GM19025 (cell line): ENCODE data around the gene AANAT.

Experiments used
- ATAC-seq: cut with Tn5 transposase; IDR thresholded peaks from one replicate; pipeline ENCODE4 v1.9.1; 2021; ENCODE audit warnings: mild to moderate bottlenecking, low read depth, moderate library complexity; ENCODE audit not compliant: unreplicated experiment

The AANAT gene

DNA sequence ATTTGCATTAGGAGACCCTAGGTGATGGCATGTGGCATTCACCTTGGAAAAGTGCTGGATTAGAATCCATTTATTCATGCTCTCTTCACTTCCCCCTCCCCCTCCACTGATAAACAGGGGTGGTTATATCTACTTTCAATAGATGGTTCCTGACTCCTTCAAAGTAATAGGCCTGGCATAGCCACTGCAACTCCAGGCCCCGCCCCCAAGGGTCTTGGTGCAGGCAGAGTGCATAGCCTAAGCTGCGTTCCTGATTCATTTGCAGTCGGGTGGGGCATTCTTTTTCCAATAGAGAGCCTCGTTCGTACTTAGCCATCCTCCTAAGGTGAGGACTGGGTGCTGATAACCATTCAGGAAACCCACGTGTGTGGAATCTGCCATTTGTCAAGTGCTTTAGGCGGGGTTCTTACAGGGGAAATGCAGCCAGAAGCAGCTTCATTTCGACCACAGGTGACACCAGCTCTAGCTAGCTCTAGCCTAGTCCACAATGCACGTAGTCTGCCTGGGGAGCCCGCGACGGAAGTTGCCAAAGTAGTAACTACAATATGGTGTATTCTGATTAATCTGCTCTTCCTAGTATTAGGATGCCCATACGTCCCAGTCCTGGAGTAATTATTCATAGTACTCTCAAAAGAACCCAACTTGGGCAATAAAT, 25.6 kb upstream of the AANAT start:
- ATAC-seq = no peak

DNA sequence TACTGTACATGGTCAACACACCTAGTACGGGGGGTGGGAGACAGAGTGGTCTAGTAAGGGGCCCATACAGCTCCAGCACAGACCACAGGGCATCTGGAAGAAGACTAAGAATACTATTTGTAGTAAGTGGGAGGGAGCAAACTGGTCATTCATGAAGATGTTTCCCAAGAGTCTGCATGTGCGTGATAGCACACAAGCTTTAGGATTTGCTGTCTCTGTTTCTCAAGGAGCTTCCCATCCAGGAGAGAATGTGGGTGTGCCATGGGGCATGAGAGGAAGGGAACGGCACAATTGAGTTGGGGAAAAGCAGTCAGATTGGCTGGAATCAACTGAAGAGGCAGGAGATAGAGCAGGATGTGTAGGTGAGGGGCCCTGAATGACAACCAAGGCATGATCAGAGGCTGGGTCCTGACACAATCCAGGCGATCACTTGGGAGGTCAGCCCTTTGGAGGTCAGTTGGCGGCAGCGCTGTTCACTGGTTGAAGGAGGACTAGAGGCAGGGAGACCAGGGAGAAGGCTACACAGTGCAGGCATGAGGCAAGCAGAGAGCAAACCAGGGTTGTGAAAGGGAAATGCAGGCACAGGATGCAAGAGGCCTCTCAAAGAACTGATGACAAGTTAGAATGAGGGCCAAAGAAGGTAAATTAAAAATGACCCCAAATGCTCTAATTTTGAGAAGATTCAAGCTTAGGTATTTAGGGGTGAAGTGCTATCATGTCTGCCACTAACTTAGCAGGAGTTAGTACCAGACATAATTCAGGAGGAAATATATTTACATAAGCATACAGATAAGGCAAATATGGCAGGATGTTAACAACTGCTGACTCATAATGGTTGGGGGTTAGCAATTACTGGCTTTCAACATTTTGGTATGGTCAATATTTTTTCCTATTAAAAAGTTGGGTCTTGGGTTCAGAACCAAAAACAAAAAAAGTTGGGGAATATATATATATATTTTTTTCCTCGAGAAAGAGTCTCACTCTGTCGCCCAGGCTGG, 24.8 kb upstream of the AANAT start:
- ATAC-seq = no peak

DNA sequence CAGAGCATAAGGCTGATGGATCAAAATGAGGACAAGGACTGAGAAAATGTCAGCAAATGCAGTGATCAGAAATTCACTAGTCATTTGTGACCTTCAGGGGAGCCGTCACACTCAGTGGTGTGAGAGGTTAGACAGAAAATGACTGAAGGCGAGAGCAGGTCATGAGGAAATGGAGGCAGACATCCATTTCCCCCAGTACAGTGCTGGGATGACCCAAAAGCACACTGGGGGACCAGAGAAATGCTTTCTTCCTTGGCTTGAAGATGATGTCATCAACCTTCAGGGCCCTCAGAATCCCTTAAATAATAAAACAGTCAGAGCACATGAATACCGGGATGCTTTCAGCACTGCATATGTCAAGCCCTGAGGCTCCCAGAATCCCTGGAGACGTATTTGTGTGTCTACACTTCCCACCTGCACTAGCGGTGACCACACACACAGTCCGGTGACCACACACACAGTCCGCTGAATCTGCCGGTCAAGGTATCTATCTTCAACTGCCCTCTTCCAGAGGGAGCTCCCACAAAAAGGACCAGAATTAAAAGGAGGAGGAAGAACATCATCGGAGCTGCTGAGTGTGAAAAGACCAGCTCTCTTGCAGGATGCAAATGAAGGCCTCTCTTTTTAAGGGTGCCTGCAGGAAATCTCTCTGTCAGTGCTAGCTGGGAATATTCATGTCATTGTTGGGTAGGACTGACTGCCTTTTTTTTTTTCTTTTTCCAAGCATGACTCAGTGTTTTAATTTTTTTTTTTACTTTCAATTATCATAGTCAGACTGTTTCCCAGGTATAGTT, 22.7 kb upstream of the AANAT start:
- ATAC-seq = no peak

DNA sequence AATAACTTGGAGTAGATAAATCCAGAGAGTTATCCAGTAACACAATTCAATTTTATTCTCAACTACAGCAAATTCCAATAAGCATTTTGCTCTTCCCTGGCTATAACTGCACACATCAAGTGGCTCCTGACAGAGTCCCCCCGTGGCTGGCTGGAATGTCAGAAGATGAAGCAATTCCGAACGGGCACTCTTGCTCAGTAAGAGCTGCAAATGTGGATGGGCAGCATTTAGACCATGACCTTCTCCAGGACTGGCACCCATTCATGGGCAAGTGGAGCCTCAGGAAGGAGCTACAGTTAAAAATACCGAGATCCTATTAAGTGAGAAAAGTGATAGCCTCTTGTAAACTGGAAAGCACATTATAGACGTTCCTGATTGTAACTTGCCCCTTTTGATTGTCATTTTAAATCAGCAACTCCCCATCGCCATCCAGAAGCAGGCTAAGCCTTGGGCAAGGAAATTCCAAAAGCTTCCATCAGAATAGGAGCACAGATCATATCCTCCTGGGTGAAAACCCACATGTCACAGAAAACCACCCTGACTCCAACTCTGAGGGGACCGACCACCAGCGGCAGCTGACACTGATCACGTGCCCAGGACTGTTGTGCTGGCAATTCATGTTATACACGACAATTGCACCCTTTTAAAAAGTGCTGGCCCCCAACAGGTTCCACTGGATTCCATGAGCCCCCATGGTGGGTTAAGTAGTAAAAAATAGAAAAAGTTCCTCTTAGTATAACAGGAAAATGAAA, 21.5 kb upstream of the AANAT start:
- no peak for ATAC-seq

DNA sequence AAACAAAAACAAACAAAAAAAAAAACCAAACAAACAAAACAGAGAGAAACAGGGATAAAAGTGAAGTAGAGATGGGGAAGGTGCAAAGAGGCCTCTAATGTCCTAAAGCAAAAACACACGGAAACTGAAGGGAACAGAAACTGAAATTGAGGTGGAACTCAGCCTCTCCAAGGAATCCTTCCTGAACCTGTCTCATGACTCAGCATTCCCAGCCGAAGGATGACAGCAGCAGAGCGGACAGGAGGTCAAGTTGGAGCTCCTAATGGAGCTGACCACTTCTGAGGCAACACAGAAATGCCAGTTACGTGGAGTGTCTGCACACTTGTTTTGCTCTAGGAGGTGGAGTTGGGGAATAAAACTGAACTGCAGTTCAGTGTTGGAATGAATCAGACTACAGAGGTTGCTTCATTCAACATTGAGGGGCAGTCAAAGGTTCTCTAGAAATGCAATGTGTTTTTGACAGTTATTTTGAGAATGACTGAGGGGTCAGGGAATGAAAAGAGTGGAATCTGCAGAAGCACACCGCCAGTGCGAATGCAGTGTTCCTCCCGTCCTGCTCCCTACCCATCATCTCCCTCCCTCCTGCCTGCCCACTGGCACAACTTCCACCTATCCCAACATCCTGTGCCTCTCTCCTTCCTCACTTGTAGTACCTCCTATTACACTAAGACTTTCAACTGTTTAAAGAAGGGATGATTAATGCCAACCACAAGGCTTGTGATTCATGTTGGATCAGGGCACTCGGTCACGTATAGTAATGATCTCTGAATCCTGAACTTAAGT, 20.8 kb upstream of the AANAT start:
- no peak for ATAC-seq

DNA sequence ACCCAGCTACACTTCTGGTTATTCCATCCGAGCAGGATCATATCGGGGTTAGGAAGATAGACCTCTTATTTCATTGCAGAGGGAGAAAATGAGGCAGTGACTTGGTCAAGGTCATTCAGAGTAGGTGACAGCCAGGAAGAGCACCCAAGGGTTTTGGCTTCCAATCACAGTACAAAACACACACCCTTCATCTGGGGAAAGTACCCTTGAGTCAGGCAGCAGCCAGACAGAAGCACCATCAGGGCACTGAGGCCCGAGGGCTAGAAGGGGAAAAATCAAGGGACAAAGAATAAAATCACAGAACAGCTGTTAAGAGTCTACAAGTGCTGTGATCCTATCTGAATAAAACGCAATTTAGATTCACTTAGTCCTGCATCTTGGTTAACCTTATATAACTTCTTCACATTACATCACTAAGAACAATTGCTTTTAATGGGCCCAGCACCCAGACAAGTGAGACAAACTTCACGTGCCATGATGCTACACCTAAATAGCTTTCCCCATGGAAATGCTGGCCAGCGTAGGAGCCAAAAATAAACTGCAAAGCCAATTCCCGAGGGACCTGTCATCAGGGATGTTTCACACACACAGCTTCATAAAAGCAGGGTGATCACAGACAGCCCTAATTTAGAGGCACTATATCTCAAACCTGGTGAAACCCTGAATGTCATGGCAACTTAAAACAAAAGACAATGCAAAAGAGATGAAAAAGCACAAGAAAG, 19.3 kb upstream of the AANAT start:
- no peak for ATAC-seq

DNA sequence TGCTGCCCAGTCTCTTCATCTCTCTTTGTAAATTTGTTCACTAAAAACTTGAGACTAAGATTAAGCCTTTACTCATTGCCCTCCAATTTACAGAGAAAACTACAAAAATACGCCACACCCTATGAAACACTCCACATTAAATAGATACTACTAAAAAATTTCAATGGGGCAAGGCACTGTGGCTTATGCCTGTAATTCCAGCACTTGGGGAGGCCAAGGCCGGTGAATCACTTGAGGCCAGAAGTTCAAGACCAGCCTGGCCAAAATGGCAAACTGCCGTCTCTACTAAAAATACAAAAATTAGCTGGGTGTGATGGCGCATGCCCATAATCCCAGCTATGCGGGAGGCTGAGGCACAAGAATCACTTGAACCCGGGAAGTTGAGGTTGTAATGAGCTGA, 18.3 kb upstream of the AANAT start:
- no peak for ATAC-seq

DNA sequence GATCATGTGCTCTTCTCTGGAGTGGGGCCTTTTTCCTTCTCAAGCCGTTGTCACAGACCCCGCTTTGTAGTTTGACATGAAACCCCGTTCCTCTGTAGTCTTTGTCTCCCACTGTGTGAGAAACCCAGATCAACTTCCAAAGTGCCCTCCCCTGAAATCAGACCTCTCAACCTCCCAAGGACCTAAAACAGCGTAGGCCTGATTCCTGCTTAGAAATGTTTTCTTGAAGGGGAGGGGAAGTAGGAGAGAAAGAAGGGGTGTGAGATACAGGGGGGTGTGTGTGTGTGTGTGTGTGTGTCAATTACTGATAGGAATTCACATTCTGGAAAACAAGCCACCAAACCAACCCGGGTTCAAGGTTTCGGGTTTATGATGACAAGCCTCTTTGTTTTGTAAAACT, 15.9 kb upstream of the AANAT start:
- ATAC-seq = no peak

DNA sequence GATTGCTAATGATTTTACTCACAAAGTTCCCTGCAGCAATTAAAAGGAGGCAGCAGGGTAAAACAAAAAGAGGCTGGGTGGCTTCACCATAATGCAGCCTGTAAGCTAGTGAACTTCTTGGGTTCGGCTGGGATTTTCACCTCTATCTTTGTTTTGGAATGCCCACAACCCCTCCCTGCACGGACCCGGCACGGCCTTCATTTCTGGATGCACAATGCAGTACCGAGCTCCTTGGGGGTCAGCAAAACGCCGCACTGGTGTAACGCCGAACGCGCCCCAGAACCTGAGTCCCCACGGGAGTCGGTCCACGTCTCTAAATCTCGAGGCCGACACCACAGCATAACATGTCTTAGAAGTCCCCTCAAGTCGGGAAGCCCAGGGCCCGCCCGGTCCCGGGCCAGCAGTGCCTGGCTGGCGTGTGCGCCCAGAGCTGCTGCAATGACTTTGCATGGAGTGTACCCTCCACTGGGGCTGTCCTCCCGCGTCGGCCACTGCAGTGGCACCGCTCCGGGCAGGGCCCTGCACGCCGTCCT, 15.2 kb upstream of the AANAT start:
- no peak for ATAC-seq

DNA sequence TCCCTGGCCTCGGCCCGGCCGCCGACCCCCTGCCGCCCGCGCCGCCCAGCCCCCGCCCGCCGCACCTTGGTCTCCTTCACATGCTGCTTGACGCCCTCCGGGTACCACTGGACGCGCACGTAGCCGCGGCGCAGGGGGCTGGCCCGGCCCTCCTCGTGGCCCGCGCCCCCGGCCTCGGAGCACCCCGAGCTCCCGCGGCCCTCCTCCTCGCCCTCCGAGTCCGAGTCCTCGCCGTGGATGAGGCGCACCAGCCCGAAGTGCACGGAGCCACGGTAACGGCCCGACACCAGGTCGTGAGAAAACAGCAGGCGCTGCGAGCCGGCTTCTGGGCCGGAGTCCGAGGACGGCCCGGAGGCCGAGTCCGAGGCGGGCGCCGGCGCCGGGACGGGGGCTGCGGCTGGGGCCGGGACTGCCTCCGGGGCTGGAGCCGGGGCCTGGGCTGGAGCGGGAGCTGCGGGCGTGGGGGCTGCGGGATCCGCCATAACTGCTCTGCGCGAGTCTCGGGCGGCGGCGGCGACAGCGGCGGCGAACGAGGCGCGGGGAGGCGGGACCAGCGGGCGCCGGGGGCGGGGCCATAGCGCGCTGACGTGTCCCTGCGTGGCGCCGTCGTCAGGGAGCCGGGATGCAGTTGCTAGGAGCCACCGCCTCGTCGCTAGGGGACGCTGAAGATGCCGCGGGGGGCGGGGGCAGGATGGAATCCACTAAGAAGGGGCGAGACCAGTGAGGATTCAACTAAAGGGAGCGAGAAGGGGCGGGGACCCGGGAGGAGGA, 14.6 kb upstream of the AANAT start, which contains the start of gene UBE2O:
Gene UBE2O (minus strand): TSS at position 493 of the 771 bp plus-strand sequence. CDS start 11 bp downstream, at position 482.
- peak; percentile 90 for ATAC-seq

DNA sequence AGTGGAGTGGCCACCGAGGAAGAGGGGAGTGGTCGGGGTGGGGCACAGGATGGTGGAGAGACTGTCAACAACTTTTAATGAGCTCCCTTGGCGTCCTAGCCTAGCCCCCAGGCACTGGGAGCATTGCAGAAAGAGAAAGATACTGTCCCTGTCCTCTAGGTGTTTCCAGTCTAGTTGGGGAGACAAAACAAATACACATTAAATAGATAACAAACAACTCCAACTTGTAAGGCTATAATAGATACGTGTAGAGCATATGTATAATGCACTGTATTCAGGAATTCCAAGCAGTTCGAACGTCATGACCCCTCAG, 14.0 kb upstream of the AANAT start:
- no peak for ATAC-seq

DNA sequence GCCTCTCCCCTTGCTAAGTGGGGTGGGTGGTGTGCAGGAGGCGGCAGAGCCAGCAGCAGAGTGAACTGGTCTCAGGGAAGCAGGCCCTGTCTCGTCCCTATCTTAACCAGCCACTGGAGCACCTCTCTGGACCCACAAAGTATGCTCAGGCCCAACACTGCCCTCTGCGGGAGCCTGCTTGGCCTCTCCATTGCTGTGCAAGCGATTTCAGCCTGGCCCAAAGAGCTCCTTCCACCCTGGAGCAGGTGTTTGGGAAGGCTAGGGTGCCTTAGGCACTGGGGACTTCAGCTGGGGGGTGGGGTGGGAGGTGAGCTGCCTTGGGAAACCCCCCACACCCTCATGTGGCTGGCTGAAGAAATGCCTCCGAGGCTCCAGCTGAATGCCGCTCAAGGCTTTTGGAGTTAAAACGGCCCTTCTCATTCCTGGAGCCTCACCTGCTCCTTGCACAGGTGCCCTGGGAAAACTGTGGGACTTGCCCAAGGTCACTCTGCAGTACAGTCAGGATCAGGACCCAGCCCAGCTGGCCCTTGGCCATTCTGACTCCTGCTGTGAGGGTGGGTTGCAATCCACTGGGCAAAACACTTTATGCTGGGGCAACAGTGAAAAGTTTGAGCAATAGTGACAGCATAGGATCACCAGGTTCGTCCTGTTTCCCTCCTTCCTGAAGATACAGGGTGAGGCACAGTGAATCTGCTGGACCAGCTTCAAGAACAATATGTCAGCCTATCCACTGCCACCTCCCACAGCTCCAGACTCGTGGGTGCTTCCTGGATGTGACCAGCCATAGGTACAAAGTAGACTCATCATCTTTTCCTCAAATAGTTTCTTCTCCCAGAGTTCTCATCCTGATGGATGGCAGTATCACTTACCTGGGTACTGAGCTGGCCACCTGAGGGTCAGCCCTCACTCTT, 8.6 kb upstream of the AANAT start:
- no peak for ATAC-seq

DNA sequence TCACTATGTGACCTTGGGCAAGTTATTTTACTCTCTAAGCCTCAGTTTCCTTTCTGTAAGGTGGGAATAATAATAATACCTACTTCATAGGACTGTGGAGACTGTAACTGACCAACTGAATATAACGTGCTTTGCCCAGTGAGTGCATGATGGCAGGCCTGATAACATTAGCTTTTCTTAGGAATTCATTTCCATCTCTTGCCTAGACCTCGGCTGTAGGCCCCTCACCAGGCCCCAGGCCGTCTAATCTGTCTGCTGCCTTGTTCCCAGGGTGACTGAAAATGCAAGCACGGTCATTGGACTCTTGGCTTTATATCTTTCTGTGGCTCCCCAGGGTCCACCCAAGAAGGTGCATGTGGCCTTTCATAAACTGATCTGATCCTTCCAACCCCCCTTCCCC, 7.7 kb upstream of the AANAT start:
- no peak for ATAC-seq

DNA sequence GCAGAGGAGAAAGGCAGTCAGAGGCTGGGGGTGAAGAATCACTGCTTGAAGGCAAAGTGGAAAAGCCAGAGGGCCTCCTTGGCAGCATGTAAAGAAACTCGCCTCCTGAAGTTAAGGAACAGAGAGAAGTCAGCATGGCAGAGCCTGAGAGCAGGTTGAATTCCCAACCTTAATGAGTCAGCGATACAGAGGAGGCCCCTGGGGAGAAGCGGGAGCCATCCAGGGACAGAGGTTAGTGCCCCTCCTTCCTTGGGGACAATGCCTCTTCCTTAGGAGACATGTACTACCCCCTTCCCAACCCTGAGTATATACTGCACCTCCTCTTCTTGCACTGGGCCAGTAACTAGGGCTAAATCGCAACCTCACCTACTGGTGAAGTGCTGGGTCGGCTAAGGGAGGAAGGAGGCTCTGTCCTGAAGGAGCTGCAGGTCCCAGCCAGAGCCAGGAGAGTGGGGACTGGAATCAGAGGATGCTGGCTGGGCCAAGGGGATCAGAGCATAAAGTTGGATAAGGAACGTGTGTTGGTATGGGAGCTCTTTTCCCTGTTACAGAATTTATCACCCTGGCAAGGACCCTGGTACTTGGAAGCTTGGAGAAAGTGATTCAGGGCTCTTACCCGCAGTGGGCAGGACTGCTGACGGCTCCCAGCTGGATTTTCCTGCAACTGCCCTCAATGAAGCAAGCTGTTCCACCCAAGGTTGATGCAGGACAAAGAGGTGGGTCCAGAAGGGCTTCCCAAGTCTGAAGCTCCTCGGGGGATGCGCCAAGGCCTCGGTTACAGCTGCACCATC, 5.4 kb upstream of the AANAT start:
- ATAC-seq = no peak

DNA sequence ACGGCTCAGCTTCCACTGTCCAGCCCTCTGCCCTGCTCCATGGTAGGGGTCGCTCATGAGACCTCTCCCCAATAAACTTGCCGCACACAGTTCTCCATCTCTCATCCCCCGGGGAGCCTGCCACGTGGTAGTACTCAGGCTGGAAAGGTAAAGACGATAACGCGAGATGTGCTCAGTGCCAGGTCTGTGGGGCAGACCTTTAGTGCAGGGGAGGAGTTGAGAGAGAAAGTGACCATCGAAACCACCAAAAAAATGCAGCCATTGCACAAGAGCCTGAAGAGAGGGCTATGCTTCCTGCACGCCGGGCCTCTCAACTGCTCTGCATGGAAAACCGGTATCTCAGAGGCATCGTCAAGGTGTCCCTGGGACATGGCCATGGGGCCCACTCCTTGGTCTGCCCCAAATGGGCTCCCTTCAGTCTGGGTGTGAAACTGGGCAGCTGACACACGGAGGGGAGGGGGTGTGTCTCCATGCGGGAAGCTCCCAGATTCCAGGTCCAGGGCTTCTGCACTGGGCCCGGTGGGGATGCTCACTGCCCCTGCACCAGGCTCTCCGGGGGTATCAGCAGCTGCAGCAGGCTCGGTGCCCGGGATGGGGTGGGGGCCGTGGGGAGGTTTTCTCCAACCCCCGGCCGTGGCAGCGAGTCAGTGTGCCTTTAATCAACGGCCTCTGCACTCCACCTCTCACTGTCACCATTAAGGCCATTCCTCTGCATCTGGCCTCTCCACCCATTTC, 4.7 kb upstream of the AANAT start:
- ATAC-seq = no peak

DNA sequence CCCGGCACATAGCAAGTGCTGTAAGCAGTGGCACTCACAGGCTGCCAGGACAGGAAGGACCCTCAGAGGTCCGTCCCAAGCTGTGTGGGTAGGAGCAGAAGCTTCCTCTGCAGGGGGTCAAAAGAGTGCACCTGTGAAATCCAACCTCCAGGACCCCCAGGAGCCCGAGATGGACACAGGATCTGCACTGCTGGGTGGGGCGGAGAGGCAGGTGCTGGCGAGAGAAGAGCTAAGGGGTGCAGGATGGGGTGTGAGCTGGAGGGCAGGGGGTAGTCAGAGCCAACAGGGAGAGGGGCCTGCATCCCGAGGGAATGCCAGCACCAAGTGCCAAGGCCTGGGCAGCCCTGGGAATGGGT, 650 bp upstream of the AANAT start:
- no peak for ATAC-seq
